Central memory CD8-positive, alpha-beta T cell (primary cell): ENCODE results near the gene RFX2.

Source experiments
- ATAC-seq: fragments of 150-1000 bp; cut with Tn5 transposase; replicated peaks from 2 replicates; pipeline ENCODE4 v1.10.0; 2022; ENCODE audit warnings: mild to moderate bottlenecking, moderate FRiP score, moderate number of reproducible peaks; ENCODE audit not compliant: poor library complexity, severe bottlenecking; ENCODE audit errors: extremely low read depth
- DNase-seq, 2 donors: peaks; one replicate each; pipeline ENCODE4 v3.0.0; 2021; ENCODE audit warnings: low spot score in 2 of 2
- H3K27ac Mint-ChIP-seq: one replicate; pipeline ENCODE4 v1.8.0; 2022; ENCODE audit warnings: low read depth, mild to moderate bottlenecking, moderate library complexity, mixed read lengths
- H3K27me3 Mint-ChIP-seq: one replicate; pipeline ENCODE4 v1.8.0; 2022; ENCODE audit warnings: mixed read lengths
- H3K36me3 Mint-ChIP-seq: one replicate; pipeline ENCODE4 v1.8.0; 2022; ENCODE audit warnings: mild to moderate bottlenecking, moderate library complexity, mixed read lengths; ENCODE audit not compliant: insufficient read depth
- H3K4me1 Mint-ChIP-seq: one replicate; pipeline ENCODE4 v1.8.0; 2022; ENCODE audit warnings: mixed read lengths
- H3K4me3 Mint-ChIP-seq: one replicate; pipeline ENCODE4 v1.8.0; 2022; ENCODE audit warnings: mild to moderate bottlenecking, moderate library complexity, mixed read lengths
- H3K9me3 Mint-ChIP-seq: one replicate; pipeline ENCODE4 v1.8.0; 2022; ENCODE audit warnings: mixed read lengths

RFX2 gene

DNA sequence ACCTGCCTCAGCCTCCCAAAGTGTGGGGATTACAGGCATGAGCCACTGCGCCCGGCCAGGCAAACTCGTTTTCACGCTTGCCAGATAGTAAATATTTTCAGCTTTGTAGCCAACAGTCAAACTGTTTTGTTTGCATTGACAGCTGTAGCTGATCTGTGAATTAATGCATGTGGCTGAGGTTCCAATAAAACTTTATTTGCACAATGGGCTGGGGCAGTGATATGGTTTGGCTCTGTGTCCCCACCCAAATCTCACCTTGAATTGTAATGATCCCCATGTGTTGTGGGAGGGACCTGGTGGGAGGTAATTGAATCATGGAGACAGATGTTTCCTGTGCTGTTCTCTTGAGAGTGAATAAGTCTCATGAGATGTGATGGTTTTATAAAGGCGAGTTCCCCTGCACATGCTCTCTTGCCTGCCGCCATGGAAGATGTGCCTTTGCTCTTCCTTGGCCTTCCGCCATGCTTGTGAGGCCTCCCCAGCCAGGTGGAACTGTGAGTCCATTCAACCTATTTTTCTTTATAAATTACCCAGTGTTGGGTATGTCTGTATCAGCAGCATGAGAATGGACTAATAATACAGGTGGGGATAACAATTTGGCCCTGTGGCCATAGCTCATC is 110.0 kb downstream of the RFX2 start:
- peaks cover 2% of the 10 kb centered on the region for H3K36me3 Mint-ChIP-seq
- ATAC-seq (no peak), DNase-seq (no peak)
- no peaks in the 10 kb centered on the region for H3K9me3 Mint-ChIP-seq
- no peak overlapping the region for H3K27ac Mint-ChIP-seq
- H3K27me3 Mint-ChIP-seq: no peaks in the 10 kb centered on the region
- no peaks in the 10 kb centered on the region for H3K4me1 Mint-ChIP-seq
- H3K4me3 Mint-ChIP-seq: no peak overlapping the region

DNA sequence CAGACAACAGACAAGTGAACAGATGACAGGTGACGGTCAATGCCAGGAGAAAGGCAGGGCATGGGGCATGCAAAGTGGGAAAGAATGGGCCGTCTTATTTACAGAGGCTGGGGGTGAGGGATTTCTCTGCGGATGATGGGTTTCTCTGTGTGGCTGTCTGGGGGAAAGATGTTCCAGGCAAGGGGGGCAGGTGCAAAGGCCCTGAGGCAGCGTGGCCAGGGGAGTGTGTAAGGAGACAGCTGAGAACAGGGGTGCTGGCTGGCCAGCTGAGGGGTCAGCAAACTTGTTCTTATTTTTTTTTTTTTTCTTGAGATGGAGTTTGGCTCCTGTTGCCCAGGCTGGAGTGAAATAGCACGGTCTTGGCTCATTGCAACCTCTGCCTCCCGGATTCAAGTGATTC is 110.6 kb downstream of the RFX2 start:
- Mint-ChIP-seq H3K27ac (no peak overlapping the region), H3K27me3 (no peaks in the 10 kb centered on the region), H3K9me3 (no peaks in the 10 kb centered on the region), H3K4me3 (no peak overlapping the region), H3K36me3 (peaks cover 2% of the 10 kb centered on the region), H3K4me1 (no peaks in the 10 kb centered on the region)
- DNase-seq: no peak
- ATAC-seq: no peak

DNA sequence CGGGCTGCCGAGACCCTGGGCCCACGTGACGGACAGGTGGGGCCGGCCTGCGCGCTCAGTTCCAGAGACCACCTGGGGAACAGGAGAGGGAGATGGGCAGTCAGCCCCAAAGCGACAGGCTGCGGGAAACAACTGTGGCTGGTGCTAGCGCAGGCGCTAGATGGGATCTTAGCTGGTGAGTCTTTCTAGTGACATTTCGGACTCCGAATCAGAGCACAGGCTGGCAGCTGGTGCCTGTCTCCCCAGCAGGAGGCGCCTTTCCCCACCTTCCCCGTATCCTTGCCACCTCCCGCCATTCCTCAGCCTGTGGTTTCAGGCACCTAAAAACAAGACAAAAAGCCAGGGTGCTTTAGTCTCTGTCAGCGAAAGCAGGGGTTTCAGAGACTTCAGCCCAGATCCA is 112.9 kb downstream of the RFX2 start:
- no peak for DNase-seq
- ATAC-seq: no peak
- Mint-ChIP-seq H3K36me3 (peaks cover 2% of the 10 kb centered on the region), H3K4me3 (no peak overlapping the region), H3K27me3 (no peaks in the 10 kb centered on the region), H3K27ac (no peak overlapping the region), H3K4me1 (no peaks in the 10 kb centered on the region), H3K9me3 (no peaks in the 10 kb centered on the region)

DNA sequence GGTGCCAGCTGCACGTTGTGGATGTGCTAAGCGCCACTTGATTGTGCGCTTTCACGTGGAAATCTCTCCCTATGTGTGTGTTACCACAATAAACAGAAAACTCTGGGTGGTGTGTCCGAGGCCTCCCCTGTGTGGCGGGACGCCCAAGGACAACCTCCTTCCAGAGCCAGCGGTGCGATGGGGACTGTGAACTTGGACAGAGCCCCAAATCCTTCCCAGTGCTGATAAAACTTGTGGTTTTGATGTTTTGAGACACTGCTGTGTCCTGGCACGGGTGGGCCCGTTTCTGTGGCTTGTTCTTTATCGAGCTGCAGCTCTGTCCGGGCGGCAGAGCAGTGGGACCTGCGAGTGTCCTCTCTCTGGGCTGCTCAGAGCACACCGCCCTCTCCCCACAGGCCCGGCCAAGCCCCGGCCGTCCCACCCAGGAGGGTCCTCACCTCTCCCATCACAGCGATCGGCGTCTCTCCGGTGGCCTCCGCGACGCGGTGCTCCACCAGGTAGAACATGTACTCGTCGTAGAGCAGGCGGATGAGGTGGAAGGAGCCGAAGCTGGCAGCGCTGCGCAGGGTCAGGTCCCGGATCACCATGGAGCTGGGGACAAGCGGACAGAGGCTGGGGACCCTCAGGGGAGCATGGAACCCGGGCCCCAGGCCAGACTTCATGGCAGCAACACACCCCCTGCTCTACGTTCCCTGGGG is 113.5 kb downstream of the RFX2 start:
- no peaks in the 10 kb centered on the region for H3K27me3 Mint-ChIP-seq
- ATAC-seq: no peak
- no peaks in the 10 kb centered on the region for H3K4me1 Mint-ChIP-seq
- H3K36me3 Mint-ChIP-seq: peaks cover 2% of the 10 kb centered on the region
- no peak overlapping the region for H3K4me3 Mint-ChIP-seq
- DNase-seq: no peak
- no peaks in the 10 kb centered on the region for H3K9me3 Mint-ChIP-seq
- H3K27ac Mint-ChIP-seq: no peak overlapping the region

DNA sequence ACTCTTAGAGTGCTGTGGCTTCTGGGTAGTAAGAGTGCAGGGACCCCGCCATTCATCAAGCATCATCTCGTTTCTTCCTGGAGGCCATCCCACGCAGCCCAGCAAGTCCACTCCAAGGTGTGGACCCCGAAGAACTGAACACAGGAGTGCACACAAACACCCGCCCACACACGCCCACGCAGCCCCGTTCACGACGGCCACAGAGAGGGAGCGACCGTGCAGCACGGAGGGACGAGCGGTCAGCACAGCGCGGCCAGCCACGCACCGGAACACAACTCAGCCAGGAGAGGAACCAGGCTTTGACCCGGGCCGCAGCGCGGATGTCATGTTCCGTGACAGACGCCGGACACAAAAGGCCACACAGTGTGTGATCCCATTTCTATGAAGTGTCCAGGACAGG is 114.2 kb downstream of the RFX2 start:
- no peaks in the 10 kb centered on the region for H3K27me3 Mint-ChIP-seq
- H3K36me3 Mint-ChIP-seq: peaks cover 2% of the 10 kb centered on the region
- no peak overlapping the region for H3K4me3 Mint-ChIP-seq
- H3K4me1 Mint-ChIP-seq: no peaks in the 10 kb centered on the region
- no peak for ATAC-seq
- no peaks in the 10 kb centered on the region for H3K9me3 Mint-ChIP-seq
- no peak overlapping the region for H3K27ac Mint-ChIP-seq
- DNase-seq: no peak

DNA sequence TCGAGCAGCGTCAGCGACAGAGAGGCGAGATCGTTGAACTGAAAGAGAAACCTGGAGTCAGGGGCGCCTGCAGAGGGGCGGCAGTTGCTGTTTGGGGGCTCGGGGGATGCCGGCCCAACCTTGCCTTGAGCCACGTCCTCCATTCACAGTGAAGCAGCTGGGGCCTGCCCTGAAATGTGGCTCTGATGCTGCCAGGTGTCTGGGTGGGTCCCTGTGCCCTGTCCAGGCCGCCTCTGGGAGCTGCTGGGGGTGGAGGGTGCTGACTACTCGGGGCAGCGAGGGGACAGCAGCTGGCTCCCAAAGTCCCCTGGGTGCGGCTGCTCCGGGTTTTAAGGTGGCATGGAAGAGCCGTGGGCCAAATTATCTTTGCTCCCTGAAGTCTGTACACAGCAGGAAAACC is 114.7 kb downstream of the RFX2 start:
- no peaks in the 10 kb centered on the region for H3K27me3 Mint-ChIP-seq
- no peaks in the 10 kb centered on the region for H3K4me1 Mint-ChIP-seq
- no peak overlapping the region for H3K27ac Mint-ChIP-seq
- no peak overlapping the region for H3K4me3 Mint-ChIP-seq
- no peak for ATAC-seq
- peaks cover 2% of the 10 kb centered on the region for H3K36me3 Mint-ChIP-seq
- DNase-seq: no peak
- H3K9me3 Mint-ChIP-seq: no peaks in the 10 kb centered on the region

DNA sequence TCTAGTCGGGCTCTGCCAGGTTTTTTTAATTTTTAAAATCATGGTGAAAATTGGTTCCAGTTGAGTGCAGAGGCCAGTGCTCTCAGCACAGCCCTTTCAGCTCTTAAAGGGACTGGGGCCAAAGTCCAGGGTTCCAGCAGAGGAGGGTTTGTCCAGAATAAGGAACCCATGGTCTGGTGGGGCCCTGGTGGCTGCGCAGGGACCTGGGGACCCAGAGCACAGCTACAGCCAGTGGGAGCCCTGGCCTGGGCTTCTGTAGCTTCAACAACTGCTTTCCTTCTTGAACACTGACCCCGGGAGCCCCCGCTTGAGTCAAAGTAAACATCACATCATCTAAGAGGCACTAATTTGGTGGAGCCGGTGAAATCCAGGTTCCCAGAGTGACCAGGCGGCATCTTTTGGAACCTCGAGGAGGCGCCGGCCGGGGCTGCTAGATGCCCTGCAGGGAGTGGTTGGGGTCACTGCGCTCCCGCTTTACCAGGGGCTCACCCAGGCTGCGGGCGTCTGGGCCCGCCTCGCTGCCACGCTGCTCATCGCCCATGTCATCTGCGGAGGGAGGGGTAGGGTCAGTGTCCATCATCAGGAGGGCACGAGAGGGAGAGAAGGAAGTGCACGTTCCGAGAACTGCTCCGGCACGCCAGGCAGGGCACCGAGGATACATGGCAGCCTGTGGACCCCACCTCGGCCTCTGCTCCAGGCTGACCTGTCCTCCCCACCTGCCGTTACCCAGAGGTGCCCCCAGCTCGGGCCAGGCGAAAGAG is 115.7 kb downstream of the RFX2 start:
- Mint-ChIP-seq H3K36me3 (peaks cover 2% of the 10 kb centered on the region), H3K27me3 (no peaks in the 10 kb centered on the region), H3K4me3 (no peak overlapping the region), H3K27ac (no peak overlapping the region), H3K9me3 (no peaks in the 10 kb centered on the region), H3K4me1 (no peaks in the 10 kb centered on the region)
- DNase-seq (no peak), ATAC-seq (no peak)

DNA sequence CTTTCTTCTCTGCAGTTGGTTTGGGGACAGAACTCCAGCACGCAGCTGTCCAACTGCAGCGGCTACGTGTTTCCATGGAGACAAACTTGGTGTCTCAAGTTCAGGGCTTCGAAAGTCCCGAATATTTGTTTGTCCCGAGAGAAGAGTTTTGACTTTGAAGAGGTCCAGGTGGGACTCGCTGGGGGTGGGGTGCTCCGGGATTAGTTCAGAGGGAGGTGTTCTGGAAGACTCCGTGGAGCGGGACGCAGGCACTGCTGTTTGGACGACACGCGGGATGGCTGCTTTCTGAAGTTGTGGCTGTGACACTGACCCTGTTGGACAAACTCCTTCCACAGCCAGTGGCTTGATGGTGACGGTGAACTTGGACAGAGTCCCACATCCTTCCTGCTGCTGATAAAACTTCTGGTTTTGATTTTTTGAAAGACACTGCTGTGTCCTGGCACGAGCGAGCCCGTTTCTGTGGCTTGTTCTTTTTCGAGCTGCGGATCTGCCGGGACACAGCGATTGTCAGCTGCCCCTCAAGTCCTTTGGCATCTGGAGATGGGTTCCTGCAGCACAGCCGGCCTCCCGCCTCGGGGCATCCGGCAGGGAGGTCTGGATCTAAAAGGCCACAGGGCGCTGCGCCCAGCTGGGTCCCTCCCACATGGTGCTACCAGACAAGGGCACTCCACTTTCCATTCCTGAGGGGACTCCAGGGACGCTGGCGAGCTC is 116.5 kb downstream of the RFX2 start:
- no peaks in the 10 kb centered on the region for H3K9me3 Mint-ChIP-seq
- no peak for ATAC-seq
- H3K27me3 Mint-ChIP-seq: no peaks in the 10 kb centered on the region
- H3K4me3 Mint-ChIP-seq: no peak overlapping the region
- H3K27ac Mint-ChIP-seq: no peak overlapping the region
- DNase-seq: no peak
- no peaks in the 10 kb centered on the region for H3K4me1 Mint-ChIP-seq
- peaks cover 2% of the 10 kb centered on the region for H3K36me3 Mint-ChIP-seq

DNA sequence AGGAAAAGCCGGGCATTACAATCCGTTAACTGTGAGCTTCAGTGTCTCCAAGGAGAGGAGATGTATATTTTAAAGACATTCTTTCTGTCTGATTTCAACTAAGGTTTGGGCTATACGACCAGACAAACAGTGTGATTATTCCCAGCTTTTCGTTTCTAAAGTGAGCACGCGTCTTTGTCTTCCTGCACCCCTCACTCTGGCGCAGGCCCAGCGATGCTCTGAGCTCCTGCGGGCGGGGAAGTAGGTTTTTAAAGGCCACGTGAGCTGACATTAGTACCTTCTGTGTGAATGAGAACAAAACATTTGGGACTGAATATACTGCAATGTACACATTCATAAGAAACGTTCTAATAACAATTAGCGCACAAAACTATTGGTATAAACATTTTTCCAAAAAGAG is 117.1 kb downstream of the RFX2 start:
- no peaks in the 10 kb centered on the region for H3K4me1 Mint-ChIP-seq
- ATAC-seq: no peak
- no peaks in the 10 kb centered on the region for H3K9me3 Mint-ChIP-seq
- DNase-seq: no peak
- H3K27me3 Mint-ChIP-seq: no peaks in the 10 kb centered on the region
- peaks cover 2% of the 10 kb centered on the region for H3K36me3 Mint-ChIP-seq
- no peak overlapping the region for H3K4me3 Mint-ChIP-seq
- H3K27ac Mint-ChIP-seq: no peak overlapping the region

DNA sequence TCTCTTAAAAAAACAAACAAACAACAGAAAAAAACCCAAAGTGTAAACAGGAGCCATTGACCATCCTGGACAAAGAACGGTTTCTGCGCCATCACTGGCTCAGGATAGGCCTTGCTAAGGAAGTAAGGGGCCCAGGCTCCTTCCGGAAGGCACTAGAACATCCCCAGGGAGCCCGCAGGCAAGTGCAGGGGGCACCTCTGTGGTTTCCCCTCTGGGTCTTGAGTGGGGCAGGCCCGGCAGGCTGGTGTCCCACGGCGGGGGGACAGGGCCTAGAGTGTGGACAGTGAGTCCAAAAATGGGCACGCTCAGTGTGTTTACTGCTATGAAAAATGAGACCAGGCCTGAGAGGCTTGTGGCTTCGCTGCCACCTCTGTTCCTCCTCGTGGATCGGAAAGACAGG is 117.5 kb downstream of the RFX2 start:
- DNase-seq (no peak), ATAC-seq (no peak)
- no peak overlapping the region for H3K27ac Mint-ChIP-seq
- no peaks in the 10 kb centered on the region for H3K9me3 Mint-ChIP-seq
- no peaks in the 10 kb centered on the region for H3K27me3 Mint-ChIP-seq
- peaks cover 1% of the 10 kb centered on the region for H3K4me1 Mint-ChIP-seq
- H3K36me3 Mint-ChIP-seq: peaks cover 2% of the 10 kb centered on the region
- no peak overlapping the region for H3K4me3 Mint-ChIP-seq

DNA sequence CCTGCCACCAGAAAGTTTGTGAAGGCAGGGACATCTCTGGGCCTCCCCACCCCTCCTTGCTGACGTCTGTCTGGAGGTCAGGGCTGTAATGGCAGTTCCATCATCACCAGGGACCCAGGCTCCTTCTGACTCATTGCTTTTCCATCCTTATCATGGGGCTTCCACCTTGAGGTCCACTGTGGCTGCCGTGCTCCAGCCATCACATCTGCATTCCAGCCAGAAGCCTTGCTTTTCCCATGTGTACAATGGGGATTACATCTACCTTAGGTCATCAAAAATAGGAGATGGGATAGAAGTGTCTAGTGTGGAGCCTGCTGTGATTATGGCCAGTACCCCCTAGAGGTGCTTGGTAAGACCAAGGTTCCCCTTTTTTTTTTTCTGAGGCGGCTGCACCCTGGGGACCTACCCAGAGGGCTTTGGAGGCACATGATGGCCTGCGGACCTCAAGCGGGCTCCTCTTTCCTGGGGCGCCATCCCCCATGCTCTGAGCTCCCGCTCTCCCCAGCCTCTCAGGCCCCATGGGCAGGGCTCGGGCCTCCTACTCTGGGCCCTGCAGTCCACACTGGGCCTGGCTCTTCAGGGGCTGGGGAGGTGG is 119.0 kb downstream of the RFX2 start:
- DNase-seq (no peak), ATAC-seq (no peak)
- H3K4me1 Mint-ChIP-seq: peaks cover 10% of the 10 kb centered on the region
- H3K27ac Mint-ChIP-seq: no peak overlapping the region
- H3K27me3 Mint-ChIP-seq: no peaks in the 10 kb centered on the region
- no peaks in the 10 kb centered on the region for H3K9me3 Mint-ChIP-seq
- H3K4me3 Mint-ChIP-seq: no peak overlapping the region
- peaks cover 2% of the 10 kb centered on the region for H3K36me3 Mint-ChIP-seq

DNA sequence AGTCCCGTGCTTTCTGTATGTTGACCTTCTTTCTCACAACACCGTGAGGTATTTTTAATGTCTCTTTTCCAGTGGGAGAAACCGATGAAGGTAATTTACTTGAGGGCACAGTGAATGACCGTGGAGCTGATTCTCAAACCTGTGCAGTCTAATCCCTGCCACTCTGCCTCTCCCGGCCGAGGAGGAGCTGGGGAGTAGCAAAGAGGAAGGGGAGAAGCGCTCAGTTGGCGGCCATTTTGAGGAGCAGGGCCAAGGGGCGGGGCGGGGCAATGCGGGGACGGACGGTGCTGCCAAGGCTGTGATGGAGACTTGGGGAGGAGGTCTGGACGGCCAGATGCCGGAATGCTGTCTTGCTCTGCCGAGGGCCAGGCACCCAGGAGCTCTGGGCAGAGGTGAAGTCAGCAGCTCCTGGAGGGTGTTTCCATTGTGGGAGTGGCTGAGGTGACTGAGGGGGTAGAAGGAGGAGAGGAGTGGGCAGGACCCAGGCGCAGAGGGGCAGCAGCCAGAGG is 120.0 kb downstream of the RFX2 start:
- Mint-ChIP-seq H3K27ac (no peak overlapping the region), H3K27me3 (no peaks in the 10 kb centered on the region), H3K9me3 (no peaks in the 10 kb centered on the region), H3K4me3 (no peak overlapping the region), H3K36me3 (peaks cover 2% of the 10 kb centered on the region), H3K4me1 (peaks cover 10% of the 10 kb centered on the region)
- no peak for ATAC-seq
- no peak for DNase-seq
